SK-N-SH treated with all-trans-retinoic acid at 6 μM for 48 hours (cell line): ENCODE measurements around the gene SALL1.

ENCODE experiments used
- ATAC-seq: fragments of 200-7000 bp; cut with Tn5 transposase; 3 replicates; pipeline ENCODE4 v1.9.1; 2020; ENCODE audit warnings: mild to moderate bottlenecking, moderate library complexity
- ARNTL ChIP-seq: fragments of 450-650 bp; formaldehyde crosslinking; IDR thresholded peaks from 2 replicates; pipeline ENCODE4 v1.5.0; 2020; ENCODE audit warnings: low read depth, mild to moderate bottlenecking, moderate library complexity, borderline replicate concordance
- BACH2 ChIP-seq: fragments of 250-450 bp; sonication (Bioruptor Pico); IDR thresholded peaks from 2 replicates; pipeline ENCODE4 v1.9.0; 2021; ENCODE audit warnings: mild to moderate bottlenecking, borderline replicate concordance
- CSDC2 ChIP-seq: fragments of 250-450 bp; sonication (Bioruptor Pico); IDR thresholded peaks from 2 replicates; pipeline ENCODE4 v1.5.0; 2020; ENCODE audit warnings: mild to moderate bottlenecking, moderate library complexity
- ISL1 ChIP-seq: fragments of 250-450 bp; sonication (Bioruptor Pico); IDR thresholded peaks from 2 replicates; pipeline ENCODE4 v2.1.2; 2022; ENCODE audit warnings: mild to moderate bottlenecking, moderate library complexity
- OSR1 ChIP-seq: fragments of 250-450 bp; sonication (Bioruptor Pico); IDR thresholded peaks from 2 replicates; pipeline ENCODE4 v1.8.0; 2022; ENCODE audit warnings: moderate library complexity, mild to moderate bottlenecking, inconsistent platforms
- PPARA ChIP-seq: fragments of 250-450 bp; sonication (Bioruptor Pico); IDR thresholded peaks from 2 replicates; pipeline ENCODE4 v1.5.0; 2020; ENCODE audit warnings: mild to moderate bottlenecking, borderline replicate concordance
- RARB ChIP-seq: fragments of 250-450 bp; sonication (Bioruptor Pico); IDR thresholded peaks from 2 replicates; pipeline ENCODE4 v1.8.0; 2021; ENCODE audit warnings: mild to moderate bottlenecking, moderate library complexity
- TCF4 ChIP-seq: fragments of 250-450 bp; sonication (Bioruptor Pico); IDR thresholded peaks from 2 replicates; pipeline ENCODE4 v1.8.0; 2021; ENCODE audit warnings: mild to moderate bottlenecking, moderate library complexity, borderline replicate concordance
- TOX ChIP-seq: fragments of 250-450 bp; sonication (Bioruptor Pico); IDR thresholded peaks from 2 replicates; pipeline ENCODE4 v1.8.0; 2021; ENCODE audit warnings: mild to moderate bottlenecking, moderate library complexity, borderline replicate concordance
- ZC3H10 ChIP-seq: fragments of 250-450 bp; sonication (Bioruptor Pico); IDR thresholded peaks from 2 replicates; pipeline ENCODE4 v1.5.1; 2021; ENCODE audit warnings: mild to moderate bottlenecking, moderate library complexity
- ZFP30 ChIP-seq: fragments of 450-650 bp; formaldehyde crosslinking; IDR thresholded peaks from 2 replicates; pipeline ENCODE4 v1.5.0; 2022; ENCODE audit warnings: mild to moderate bottlenecking, moderate library complexity
- ZNF565 ChIP-seq: fragments of 450-650 bp; formaldehyde crosslinking; conservative IDR thresholded peaks from 2 replicates; pipeline ENCODE4 v1.5.0; 2020; ENCODE audit warnings: low read depth, mild to moderate bottlenecking, moderate library complexity
- ZNF70 ChIP-seq: fragments of 450-650 bp; formaldehyde crosslinking; IDR thresholded peaks from 2 replicates; pipeline ENCODE4 v1.5.0; 2020; ENCODE audit warnings: mild to moderate bottlenecking, moderate library complexity
- ZNF8 ChIP-seq: fragments of 450-650 bp; formaldehyde crosslinking; IDR thresholded peaks from 2 replicates; pipeline ENCODE4 v1.5.0; 2020; ENCODE audit warnings: mild to moderate bottlenecking, moderate library complexity
- TF ChIP-seq, protein P1 (sequence below): fragments of 250-450 bp; sonication (Bioruptor Pico); IDR thresholded peaks from 2 replicates; pipeline ENCODE4 v1.8.0; 2021; ENCODE audit warnings: low read depth, mild to moderate bottlenecking, moderate library complexity, borderline replicate concordance
- TF ChIP-seq, protein P2 (sequence below): fragments of 250-450 bp; sonication (Bioruptor Pico); IDR thresholded peaks from 2 replicates; pipeline ENCODE4 v1.5.1; 2021; ENCODE audit warnings: mild to moderate bottlenecking, moderate library complexity
- TF ChIP-seq, protein P3 (sequence below): fragments of 250-450 bp; sonication (Bioruptor Pico); IDR thresholded peaks from 2 replicates; pipeline ENCODE4 v1.5.0; 2020; ENCODE audit warnings: mild to moderate bottlenecking, moderate library complexity
- TF ChIP-seq, protein P4 (sequence below): fragments of 250-450 bp; sonication (Bioruptor Pico); IDR thresholded peaks from 2 replicates; pipeline ENCODE4 v1.8.0; 2020; ENCODE audit warnings: mild to moderate bottlenecking, moderate library complexity, borderline replicate concordance
- TF ChIP-seq, protein P5 (sequence below): fragments of 250-450 bp; sonication (Bioruptor Pico); IDR thresholded peaks from 2 replicates; pipeline ENCODE4 v1.5.1; 2020; ENCODE audit warnings: low read depth, mild to moderate bottlenecking, moderate library complexity

The SALL1 gene

DNA sequence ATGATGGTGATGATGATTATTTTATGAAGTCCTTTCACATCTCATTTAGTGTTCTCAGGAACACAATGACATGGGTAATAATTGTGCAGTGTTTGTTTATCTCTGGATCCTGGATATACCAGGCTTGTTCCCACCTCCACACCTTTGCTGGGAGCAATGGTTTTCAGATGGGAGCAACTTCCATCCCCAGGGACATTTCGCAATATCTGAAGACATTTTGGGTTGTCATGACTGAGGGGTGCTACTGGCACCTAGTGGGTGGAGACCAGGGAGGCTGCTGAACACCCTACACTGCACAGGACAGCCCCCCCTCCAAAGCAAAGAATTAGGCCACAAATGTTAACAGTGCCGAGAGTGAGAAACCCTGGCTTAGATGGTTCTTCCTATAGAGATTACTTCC lies 13.5 kb upstream of the SALL1 start (continued):
- TF ChIP-seq ZNF8, result no peak
- no peak for TF ChIP-seq ZNF565 (CRISPR knock-in tag)

DNA sequence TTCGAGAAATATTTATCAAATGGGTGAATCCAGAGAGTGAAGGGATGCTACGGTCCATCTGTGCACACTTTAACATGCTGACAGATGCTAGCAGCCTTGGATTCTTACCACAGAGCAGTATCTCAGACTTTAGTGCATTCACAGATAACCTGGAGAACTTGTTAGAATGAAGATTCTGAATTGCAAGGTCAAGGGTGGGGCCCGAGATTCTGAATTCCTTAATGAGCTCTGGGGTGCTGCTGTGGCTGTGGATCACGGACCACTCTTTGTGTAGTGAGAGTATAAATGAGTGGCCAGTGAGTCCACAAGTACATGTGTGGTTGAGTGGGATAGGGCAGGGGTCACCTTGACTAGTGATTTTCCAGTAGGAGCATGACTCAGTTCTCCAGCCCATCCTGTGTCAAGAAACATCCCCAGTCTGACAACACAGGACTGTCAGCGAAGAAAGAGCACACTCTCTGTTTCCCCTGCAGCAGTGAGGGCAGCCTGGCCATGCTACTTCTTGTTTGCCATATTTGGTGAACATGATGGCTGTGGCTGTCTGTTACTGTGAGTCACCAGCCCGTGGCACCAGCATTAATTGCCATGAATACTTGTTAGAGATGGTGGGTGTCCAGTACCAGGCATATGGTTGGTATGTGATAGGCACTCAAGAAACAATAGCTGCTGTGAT lies 13.0 kb upstream of the SALL1 start:
- no peak for TF ChIP-seq ISL1 (CRISPR knock-in tag)
- TF ChIP-seq, protein P1, sequence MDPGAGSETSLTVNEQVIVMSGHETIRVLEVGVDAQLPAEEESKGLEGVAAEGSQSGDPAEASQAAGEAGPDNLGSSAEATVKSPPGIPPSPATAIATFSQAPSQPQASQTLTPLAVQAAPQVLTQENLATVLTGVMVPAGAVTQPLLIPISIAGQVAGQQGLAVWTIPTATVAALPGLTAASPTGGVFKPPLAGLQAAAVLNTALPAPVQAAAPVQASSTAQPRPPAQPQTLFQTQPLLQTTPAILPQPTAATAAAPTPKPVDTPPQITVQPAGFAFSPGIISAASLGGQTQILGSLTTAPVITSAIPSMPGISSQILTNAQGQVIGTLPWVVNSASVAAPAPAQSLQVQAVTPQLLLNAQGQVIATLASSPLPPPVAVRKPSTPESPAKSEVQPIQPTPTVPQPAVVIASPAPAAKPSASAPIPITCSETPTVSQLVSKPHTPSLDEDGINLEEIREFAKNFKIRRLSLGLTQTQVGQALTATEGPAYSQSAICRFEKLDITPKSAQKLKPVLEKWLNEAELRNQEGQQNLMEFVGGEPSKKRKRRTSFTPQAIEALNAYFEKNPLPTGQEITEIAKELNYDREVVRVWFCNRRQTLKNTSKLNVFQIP, result no peak
- ATAC-seq, result no peak

DNA sequence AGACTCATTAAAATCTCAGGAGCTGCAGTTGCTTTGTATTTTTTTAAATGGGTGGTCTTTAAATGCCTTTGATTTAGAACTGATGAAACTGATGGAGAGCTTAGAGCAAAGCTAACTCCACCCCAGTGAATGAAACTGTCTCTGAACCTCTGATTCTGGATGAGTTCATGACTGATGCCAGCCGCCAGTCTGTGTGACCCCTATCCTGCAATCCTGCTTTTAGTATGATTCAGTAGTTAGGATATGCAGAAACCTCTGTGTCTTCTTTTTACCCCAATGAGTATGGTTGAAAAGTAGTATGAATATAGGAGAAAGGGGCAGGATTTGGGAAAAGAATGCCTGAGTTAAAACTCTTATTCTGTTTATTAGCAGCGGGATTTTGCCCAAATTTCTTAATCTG lies 12.3 kb upstream of the SALL1 start:
- TF ChIP-seq, protein P2, sequence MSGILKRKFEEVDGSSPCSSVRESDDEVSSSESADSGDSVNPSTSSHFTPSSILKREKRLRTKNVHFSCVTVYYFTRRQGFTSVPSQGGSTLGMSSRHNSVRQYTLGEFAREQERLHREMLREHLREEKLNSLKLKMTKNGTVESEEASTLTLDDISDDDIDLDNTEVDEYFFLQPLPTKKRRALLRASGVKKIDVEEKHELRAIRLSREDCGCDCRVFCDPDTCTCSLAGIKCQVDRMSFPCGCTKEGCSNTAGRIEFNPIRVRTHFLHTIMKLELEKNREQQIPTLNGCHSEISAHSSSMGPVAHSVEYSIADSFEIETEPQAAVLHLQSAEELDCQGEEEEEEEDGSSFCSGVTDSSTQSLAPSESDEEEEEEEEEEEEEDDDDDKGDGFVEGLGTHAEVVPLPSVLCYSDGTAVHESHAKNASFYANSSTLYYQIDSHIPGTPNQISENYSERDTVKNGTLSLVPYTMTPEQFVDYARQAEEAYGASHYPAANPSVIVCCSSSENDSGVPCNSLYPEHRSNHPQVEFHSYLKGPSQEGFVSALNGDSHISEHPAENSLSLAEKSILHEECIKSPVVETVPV, result no peak
- TF ChIP-seq BACH2 (CRISPR knock-in tag), result no peak
- TF ChIP-seq TCF4 (CRISPR knock-in tag), result no peak
- TF ChIP-seq, protein P3, sequence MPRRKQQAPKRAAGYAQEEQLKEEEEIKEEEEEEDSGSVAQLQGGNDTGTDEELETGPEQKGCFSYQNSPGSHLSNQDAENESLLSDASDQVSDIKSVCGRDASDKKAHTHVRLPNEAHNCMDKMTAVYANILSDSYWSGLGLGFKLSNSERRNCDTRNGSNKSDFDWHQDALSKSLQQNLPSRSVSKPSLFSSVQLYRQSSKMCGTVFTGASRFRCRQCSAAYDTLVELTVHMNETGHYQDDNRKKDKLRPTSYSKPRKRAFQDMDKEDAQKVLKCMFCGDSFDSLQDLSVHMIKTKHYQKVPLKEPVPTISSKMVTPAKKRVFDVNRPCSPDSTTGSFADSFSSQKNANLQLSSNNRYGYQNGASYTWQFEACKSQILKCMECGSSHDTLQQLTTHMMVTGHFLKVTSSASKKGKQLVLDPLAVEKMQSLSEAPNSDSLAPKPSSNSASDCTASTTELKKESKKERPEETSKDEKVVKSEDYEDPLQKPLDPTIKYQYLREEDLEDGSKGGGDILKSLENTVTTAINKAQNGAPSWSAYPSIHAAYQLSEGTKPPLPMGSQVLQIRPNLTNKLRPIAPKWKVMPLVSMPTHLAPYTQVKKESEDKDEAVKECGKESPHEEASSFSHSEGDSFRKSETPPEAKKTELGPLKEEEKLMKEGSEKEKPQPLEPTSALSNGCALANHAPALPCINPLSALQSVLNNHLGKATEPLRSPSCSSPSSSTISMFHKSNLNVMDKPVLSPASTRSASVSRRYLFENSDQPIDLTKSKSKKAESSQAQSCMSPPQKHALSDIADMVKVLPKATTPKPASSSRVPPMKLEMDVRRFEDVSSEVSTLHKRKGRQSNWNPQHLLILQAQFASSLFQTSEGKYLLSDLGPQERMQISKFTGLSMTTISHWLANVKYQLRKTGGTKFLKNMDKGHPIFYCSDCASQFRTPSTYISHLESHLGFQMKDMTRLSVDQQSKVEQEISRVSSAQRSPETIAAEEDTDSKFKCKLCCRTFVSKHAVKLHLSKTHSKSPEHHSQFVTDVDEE (CRISPR knock-in tag), result no peak
- TF ChIP-seq ZNF565 (CRISPR knock-in tag), result no peak
- TF ChIP-seq RARB (CRISPR knock-in tag), result no peak
- TF ChIP-seq, protein P4, sequence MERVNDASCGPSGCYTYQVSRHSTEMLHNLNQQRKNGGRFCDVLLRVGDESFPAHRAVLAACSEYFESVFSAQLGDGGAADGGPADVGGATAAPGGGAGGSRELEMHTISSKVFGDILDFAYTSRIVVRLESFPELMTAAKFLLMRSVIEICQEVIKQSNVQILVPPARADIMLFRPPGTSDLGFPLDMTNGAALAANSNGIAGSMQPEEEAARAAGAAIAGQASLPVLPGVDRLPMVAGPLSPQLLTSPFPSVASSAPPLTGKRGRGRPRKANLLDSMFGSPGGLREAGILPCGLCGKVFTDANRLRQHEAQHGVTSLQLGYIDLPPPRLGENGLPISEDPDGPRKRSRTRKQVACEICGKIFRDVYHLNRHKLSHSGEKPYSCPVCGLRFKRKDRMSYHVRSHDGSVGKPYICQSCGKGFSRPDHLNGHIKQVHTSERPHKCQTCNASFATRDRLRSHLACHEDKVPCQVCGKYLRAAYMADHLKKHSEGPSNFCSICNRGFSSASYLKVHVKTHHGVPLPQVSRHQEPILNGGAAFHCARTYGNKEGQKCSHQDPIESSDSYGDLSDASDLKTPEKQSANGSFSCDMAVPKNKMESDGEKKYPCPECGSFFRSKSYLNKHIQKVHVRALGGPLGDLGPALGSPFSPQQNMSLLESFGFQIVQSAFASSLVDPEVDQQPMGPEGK (CRISPR knock-in tag), result no peak
- no peak for TF ChIP-seq CSDC2
- no peak for TF ChIP-seq ZNF8
- TF ChIP-seq ISL1 (CRISPR knock-in tag), result no peak
- no peak for TF ChIP-seq ZNF70 (CRISPR knock-in tag)
- ATAC-seq, result no peak

DNA sequence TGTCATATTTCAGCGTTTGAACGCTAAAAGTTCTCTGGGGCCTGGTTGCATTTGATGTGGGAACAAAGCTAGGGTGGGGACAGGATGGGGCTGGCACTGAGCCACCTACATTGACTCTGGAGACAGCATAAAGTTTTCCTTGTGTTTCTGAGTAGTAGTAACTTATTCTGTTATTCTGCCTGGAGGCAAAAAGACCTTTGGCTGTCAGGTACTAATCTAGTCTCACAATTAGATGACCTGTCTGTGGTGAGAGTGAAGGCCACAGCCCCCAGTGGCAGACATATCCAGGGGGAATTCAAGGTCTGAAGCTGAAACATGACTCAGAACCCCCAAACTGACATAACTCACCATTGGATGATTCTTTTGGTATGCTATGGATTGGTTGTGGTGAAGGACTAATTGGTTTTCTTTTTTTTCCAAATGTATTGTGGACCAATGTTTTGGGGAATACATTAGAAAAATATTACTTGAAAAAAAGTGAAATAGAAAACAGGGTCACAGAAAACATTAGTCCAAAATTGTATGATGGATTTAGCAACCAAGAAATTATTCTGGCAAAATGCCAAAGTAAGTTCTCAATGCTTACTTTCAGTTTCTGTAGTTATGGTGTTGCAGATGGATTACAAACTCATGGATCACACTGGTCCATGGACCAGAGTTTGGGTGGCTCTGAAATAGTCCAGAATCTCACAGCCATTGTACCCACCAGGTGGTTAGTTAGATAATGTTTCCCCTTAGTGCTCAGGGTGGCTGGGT lies 10.5 kb upstream of the SALL1 start:
- no peak for TF ChIP-seq ZNF565 (CRISPR knock-in tag)
- TF ChIP-seq CSDC2, result no peak
- no peak for TF ChIP-seq TOX (CRISPR knock-in tag)
- TF ChIP-seq ZFP30 (CRISPR knock-in tag), result no peak
- TF ChIP-seq ZC3H10 (CRISPR knock-in tag), result no peak
- TF ChIP-seq, protein P5, sequence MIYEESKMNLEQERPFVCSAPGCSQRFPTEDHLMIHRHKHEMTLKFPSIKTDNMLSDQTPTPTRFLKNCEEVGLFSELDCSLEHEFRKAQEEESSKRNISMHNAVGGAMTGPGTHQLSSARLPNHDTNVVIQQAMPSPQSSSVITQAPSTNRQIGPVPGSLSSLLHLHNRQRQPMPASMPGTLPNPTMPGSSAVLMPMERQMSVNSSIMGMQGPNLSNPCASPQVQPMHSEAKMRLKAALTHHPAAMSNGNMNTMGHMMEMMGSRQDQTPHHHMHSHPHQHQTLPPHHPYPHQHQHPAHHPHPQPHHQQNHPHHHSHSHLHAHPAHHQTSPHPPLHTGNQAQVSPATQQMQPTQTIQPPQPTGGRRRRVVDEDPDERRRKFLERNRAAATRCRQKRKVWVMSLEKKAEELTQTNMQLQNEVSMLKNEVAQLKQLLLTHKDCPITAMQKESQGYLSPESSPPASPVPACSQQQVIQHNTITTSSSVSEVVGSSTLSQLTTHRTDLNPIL (CRISPR knock-in tag), result no peak
- TF ChIP-seq OSR1, result no peak
- TF ChIP-seq, protein P4 (CRISPR knock-in tag), result no peak
- no peak for TF ChIP-seq ARNTL (CRISPR knock-in tag)
- no peak for TF ChIP-seq TCF4 (CRISPR knock-in tag)
- no peak for TF ChIP-seq ZNF8
- TF ChIP-seq, protein P3 (CRISPR knock-in tag), result no peak
- TF ChIP-seq PPARA (CRISPR knock-in tag), result no peak
- no peak for ATAC-seq
